SHP77 treated with DMSO at 0.1 percent for 48 hours (cell line): Measurements from ENCODE around the gene POLE2.
"Not testable (repeated sequence)": the region's sequence is repeated elsewhere in the genome, so short reads cannot be mapped to it uniquely, and the experiment has no call there.

Experiments
- DNase-seq: peaks from one replicate; lab custom pipeline; 2025; lab: John Stamatoyannopoulos, UW

Gene POLE2

DNA sequence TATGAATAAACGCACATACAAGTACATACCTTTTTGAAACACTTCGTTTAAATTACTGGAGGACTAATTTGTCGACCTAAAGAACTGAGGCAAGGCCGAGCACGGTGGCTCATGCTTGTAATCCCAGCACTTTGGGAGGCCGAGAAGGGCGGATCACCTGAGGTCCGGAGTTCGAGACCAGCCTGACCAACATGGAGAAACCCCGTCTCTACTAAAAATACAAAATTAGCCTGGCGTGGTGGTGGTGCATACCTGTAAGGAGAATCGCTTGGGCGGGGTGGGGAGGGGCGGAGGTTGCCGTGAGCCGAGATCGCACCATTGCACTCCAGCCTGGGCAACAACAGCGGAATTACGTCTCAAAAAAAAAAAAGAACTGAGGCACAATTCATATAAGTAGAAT, 68.7 kb downstream of the POLE2 start:
- not testable (repeated sequence) for DNase-seq

DNA sequence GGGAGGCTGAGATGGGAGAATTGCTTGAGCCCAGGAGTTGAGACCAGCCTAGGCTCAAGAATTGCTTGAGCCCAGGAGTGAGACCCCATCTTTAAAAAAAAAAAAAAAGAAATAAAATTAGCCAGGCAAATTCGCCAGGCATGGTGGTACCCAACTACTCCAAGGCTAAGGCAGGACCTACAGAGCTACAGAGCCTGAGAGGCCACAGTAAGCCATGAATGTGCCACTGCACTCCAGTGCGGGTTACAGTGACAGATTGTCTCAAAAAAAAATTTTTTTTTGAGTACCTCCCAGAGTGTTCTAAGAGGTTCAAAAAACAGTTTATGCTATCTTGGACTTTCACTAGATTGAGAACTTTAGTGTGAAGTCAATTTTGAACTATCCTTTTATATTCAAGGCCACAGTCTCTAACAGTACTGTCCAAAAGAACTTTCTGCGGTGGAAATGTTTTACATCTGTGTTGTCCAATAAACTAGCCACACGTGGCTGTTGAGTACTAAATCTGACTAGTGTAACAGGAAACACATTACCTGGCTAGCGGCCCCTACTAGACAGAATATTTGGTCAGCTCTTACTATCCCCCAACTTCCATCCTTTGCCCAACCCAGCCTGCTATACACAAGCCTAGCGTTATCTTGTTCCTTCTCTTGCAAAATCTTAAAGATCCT, 70.0 kb downstream of the POLE2 start:
- no peak for DNase-seq

DNA sequence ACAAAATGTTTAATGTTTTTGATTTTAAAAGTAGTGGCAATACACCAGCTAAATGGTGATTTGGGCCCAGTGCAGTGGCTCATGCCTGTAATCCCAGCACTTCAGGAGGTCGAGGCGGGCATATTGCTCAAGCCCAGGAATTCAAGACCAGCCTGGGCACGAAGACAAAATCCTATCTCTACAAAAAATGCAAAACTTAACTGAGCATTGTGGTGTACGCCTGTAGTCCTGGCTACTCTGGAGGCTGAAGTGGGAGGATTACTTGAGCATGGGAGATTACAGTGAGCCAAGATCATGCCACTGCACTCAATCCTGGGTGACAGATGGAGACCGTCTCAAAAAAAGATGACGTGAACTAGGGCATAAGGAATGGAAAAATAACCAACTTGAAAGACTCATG, 72.2 kb downstream of the POLE2 start:
- DNase-seq = no peak

DNA sequence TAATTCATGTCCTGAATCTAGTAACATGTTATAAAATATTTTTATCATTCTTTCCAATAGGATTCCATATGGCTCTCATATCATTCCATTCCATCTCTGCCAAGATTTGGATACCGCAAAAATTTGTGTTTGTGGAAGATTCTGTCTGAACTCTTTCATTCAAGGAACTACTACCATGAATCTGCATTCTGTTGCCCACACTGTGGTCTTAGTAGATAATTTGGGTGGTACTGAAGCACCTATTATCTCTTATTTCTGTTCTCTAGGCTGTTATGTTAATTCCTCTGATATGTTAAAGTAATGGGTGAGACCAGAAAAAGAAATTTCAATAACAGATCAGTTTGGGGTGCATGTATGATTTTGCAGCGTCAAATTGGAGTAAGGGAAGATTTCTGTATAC, 73.8 kb downstream of the POLE2 start:
- DNase-seq = no peak

DNA sequence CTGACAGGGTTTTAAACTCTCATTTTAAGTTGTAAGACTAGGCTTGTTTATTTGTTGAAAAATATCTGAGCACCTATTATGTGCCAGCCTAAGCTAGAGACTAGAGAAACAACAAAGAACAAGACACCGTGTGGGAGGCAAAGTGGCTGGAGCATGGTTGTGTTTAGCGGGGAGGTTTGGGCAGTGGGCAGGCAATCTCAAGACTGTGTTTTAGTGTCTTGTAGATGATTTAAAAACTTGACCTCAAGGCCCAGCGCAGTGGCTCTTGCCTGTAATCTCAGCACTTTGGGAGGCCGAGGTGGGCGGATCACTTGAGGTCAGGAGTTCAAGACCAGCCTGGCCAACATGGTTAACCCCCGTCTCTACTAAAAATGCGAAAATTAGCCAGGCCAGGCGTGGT, 75.3 kb downstream of the POLE2 start:
- DNase-seq = no peak

DNA sequence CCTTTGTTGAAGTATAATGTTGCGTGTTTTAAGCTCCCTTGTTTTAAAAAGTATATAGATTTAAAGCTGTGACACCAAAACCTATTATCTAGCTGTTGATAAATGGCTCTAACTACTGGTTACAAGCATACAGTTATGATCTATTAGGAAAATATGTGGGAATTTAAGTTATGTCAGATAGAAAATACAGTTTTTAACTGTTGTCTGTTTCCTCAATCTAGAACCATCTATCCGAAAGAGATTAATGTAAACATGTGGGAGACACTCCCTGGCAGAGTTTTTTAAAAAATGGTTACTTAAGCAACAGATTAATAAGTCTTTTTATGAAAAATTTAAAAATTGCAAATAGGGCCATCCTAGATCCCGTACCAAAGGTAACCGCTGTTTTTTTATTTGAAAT, 75.8 kb downstream of the POLE2 start:
- no peak for DNase-seq

DNA sequence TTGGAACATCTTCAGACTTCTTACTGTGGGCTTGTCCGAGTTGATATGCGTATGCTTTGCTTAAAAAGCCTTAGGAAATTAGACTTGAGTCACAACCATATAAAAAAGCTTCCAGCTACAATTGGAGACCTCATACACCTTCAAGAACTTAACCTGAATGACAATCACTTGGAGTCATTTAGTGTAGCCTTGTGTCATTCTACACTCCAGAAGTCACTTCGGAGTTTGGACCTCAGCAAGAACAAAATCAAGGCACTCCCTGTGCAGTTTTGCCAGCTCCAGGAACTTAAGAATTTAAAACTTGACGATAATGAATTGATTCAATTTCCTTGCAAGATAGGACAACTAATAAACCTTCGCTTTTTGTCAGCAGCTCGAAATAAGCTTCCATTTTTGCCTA, 80.4 kb downstream of the POLE2 start:
- DNase-seq = no peak

DNA sequence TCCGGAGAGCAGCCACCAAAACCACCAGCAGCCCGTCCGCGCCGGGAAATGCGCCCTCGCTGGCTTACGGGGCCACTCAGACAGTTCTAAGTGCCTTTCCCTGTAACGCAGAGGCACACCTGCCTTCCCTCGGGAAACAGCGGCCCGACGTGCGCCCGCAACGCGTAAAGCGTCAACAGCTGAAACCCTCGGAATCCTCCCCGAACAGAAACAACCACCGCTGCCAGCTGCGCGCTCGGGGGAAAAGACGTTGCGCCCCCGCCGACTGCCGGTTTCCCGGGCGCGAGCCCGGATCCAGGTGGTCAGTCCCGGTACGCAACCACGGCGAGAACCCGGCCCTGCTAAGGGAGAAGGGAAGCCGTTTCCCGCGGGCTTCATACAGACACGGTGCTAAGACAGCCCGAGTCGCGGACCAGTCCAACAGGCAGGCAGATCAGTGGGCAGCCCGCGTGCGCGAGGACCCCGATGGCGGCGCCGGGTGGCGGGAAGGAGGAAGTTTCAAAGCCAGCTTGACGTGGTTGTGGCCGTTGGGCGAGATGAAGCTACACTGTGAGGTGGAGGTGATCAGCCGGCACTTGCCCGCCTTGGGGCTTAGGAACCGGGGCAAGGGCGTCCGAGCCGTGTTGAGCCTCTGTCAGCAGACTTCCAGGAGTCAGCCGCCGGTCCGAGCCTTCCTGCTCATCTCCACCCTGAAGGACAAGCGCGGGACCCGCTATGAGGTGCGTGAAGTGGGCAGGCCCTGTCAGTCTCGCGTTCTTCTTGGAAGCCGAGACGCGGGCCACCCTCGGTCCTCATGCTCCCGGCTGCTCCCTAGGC, 89.3 kb downstream of the POLE2 start, which contains the start of gene LRR1:
LRR1 (plus strand) TSS at position 456 of the 816 bp plus-strand sequence; CDS start at position 537, 81 bp downstream.
- DNase-seq = peak; percentile 77

DNA sequence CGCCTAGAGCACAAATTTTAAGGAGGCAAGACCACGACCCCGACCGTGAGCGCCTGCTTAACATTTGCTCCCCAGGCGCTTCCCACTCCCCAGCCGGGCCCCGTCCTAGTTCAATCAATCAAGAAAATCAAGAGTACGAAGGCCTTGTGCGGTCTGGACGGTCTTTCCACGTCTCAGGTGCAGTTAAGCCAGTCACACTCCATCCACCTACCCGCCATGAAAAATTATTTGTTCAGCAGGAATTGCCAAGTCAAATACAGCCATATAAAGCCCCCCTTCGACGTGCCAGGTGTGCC, 89.9 kb downstream of the POLE2 start:
- DNase-seq = no peak

DNA sequence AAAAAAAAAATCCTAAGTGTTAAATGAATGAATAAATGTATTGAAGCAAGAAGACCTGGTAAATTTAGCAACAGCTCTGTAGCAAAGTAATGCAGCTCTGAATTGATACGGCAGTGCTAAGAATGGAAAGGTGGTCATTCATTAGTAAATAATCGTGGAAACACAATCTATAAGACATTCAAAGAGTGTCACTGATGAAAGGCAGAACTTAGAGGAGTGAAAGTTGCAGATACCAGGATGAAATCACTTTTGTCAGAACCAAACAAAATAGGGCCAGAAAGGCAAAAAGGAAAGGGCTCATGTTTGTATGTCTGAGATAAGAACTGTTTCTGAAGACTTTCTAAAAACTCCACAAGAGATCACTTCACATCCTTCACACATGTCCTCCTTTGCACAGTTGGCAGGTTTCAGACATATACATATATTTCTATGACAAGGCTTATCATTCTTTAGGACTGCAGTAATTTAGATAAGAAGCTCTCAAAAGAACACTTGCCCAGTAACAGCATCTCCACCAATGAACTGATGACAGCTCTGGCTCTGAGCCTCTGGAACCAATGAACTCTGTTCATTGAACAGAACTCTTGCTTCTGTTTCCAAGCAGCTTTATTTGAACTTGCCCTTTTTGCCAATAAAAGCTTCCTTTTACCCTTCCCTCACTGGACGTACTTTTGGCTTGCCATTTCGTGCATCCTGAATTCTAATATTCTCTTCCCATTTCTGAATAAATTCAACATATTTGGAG, 93.5 kb downstream of the POLE2 start:
- DNase-seq = no peak
